Endothelial cell of umbilical vein (primary cell): Measurements from ENCODE around the gene EPC2.

Experiments used
- CTCF ChIP-seq, 2 donors: IDR thresholded peaks; 1 replicate in 1 of 2; 2 replicates in 1 of 2; pipeline ENCODE4 v1.5.1; 2011; ENCODE audit warnings: low read length in 2 of 2, mild to moderate bottlenecking in 2 of 2, moderate library complexity in 2 of 2, control low read depth in 1 of 2, inconsistent platforms in 1 of 2, low read depth in 1 of 2; ENCODE audit not compliant: insufficient read depth in 1 of 2; ENCODE audit errors: extremely low read depth in 1 of 2
- EZH2 ChIP-seq: IDR thresholded peaks from 2 replicates; pipeline ENCODE4 v1.6.1; 2012; ENCODE audit warnings: borderline replicate concordance, low read depth, mild to moderate bottlenecking, moderate library complexity, low read length, inconsistent platforms; ENCODE audit not compliant: severe bottlenecking
- FOS ChIP-seq: IDR thresholded peaks from 2 replicates; pipeline ENCODE4 v1.6.1; 2011; ENCODE audit warnings: mild to moderate bottlenecking, low read length, moderate library complexity, borderline replicate concordance; ENCODE audit not compliant: insufficient read depth
- GATA2 ChIP-seq: IDR thresholded peaks from 2 replicates; pipeline ENCODE4 v1.7.0; 2011; ENCODE audit warnings: low read depth, mild to moderate bottlenecking, moderate library complexity, mixed read lengths, low read length; ENCODE audit not compliant: insufficient read length, insufficient read depth
- POLR2A ChIP-seq: IDR thresholded peaks from 2 replicates; pipeline ENCODE4 v1.6.1; 2012; ENCODE audit warnings: low read depth, mild to moderate bottlenecking, control low read depth, low read length

- TF ChIP-seq CTCF (IDR thresholded peaks at IDR 0.05; ENCODE audit: extremely low read depth in 1 of 2, insufficient read depth in 1 of 2, low read depth in 1 of 2, low read length in 2 of 2) (no peak), GATA2 (no peak), POLR2A (no peak), EZH2 (no peak), FOS (no peak)
Measured at GRCh38 chr2:148814143-148814859, 169.8 kb downstream of the EPC2 start.
